ENCODE data around the gene HLA-E. TPM values are rescaled to one million over a fixed set of nuclear protein-coding genes. Genes with fewer than 3 reads are reported as not detected.
A peak's percentile ranks its signal among the peaks of the same experiment; 100 is the strongest.

Gene HLA-E
- total and polyA plus RNA-seq, 9 donors = 181 to 614 (median 244) TPM

DNA sequence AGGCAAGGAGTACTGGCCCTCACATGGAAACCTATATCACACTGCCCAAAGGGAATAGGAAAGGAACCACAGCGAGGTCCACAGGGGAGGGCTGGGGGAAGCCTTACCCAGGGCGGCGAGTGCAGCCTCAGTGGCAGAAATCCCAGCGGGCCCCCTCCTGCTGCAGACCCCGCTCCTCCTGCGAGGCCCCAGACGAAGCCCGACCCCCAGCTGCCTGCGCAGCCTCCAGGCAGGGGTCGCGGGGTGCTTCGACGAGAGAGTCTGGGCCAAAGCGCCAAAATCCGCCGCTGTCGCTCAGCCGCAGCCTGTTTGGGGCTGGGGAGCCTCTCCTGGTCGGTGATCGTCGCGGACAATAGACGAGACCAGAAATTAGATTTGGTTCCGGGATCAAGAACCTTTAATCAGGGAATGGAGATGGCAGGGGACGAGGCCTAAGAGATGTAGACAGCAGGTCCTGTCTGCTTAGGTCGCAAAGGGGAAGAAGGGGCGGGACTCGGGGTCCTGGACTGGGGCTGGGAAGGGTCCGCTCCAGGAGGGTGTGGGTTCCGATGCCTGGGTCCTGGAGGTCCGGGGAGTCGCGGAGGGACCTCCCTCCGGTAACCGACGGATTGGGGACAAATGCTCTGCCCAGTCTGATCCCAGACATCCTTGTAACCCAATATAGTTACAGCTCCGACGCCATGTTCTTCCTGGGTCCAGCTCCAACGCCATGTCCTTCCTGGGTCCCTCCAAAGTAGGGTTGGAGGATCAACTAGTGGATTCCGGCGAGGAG, 36.4 kb upstream of the HLA-E start:
- Histone ChIP-seq H3K9me3 (no peaks in the 10 kb centered on the region), H3K4me1 (ENCODE audit: insufficient read depth) (no peaks in the 10 kb centered on the region), H3K27me3 (no peaks in the 10 kb centered on the region), H3K4me3 (no peak overlapping the region), H3K27ac (no peak overlapping the region), H3K36me3 (no peaks in the 10 kb centered on the region)
- TF ChIP-seq, protein P1, sequence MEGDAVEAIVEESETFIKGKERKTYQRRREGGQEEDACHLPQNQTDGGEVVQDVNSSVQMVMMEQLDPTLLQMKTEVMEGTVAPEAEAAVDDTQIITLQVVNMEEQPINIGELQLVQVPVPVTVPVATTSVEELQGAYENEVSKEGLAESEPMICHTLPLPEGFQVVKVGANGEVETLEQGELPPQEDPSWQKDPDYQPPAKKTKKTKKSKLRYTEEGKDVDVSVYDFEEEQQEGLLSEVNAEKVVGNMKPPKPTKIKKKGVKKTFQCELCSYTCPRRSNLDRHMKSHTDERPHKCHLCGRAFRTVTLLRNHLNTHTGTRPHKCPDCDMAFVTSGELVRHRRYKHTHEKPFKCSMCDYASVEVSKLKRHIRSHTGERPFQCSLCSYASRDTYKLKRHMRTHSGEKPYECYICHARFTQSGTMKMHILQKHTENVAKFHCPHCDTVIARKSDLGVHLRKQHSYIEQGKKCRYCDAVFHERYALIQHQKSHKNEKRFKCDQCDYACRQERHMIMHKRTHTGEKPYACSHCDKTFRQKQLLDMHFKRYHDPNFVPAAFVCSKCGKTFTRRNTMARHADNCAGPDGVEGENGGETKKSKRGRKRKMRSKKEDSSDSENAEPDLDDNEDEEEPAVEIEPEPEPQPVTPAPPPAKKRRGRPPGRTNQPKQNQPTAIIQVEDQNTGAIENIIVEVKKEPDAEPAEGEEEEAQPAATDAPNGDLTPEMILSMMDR (IDR thresholded peaks at IDR 0.05) = no peak
- no peak for TF ChIP-seq EP300 (IDR thresholded peaks at IDR 0.05)
- TF ChIP-seq POLR2A (IDR thresholded peaks at IDR 0.05) = no peak
- 44 to 56% (median 44%) methylated on average over 41 of the region's 41 CpGs for WGBS, 3 donors
- no peak for DNase-seq
- intact Hi-C loops (cut with DNase I) = no loop called here

DNA sequence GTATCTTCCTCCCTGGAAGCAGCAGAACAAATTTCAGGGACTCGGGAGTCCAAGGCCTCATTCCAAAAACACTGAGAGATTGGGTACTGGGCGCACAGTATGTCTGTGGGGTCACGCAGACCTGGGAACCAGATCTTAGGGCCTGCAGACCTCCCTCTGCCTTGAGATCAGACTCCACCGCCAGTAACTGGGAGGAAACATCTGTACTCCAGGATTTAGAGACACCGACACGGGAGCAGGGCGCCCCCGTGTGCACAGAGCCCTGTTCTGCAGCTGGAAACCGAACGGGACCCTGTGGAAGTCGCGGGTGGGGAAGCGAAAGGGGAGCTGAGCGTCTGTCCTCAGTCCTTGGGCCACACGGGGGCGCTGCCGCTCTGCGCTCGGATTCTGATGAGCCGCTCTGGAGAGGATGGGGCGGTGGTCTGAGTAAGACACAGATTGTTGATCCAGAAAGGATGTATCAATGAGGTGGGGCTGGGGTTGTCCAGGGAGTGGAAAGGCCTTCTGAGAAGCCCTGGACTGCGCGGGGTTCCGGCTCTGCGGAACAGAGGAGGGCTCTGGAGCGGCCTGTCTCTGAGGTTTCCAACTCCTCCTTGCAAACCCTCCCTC, 35.7 kb upstream of the HLA-E start:
- H3K4me3 ChIP-seq = no peak overlapping the region
- no peaks in the 10 kb centered on the region for H3K4me1 ChIP-seq (ENCODE audit: insufficient read depth)
- TF ChIP-seq EP300 (IDR thresholded peaks at IDR 0.05) (no peak), POLR2A (IDR thresholded peaks at IDR 0.05) (no peak)
- TF ChIP-seq, protein P1 (IDR thresholded peaks at IDR 0.05) = peak; percentile 16 to 54 (median 46)
- H3K36me3 ChIP-seq = no peaks in the 10 kb centered on the region
- H3K27ac ChIP-seq = no peak overlapping the region
- no peaks in the 10 kb centered on the region for H3K9me3 ChIP-seq
- 4 to 7% (median 5%) methylated on average over 21 to 26 of the region's 26 CpGs for WGBS, 3 donors
- H3K27me3 ChIP-seq = no peaks in the 10 kb centered on the region
- intact Hi-C loops (cut with DNase I) = no loop called here
- peak; percentile 41 to 89 (median 78) for DNase-seq

DNA sequence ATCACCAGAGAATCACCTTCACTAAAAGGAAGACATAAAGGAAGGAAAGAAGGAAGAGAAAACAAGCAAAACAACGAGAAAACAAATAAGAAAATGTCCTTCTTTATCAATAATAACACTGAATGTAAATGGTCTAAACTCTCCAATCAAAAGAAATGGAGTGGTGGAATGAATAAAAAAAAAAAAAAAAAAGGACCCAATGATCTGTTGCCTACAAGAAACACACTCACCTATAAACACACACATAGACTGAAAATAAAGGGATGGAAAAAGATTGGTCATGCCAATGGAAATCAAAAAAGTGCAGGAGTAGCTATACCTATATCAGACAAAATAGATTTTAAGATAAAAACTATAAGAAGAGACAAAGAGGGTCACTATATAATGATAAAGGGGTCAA, 30.2 kb upstream of the HLA-E start:
- Histone ChIP-seq H3K4me1 (ENCODE audit: insufficient read depth) (peaks cover 3% of the 10 kb centered on the region), H3K4me3 (no peak overlapping the region), H3K27ac (no peak overlapping the region), H3K9me3 (no peaks in the 10 kb centered on the region), H3K36me3 (no peaks in the 10 kb centered on the region), H3K27me3 (peaks cover 9% of the 10 kb centered on the region)
- WGBS, 3 donors = 21 to 45% (median 31%) methylated on average over 1 of the region's 1 CpG
- intact Hi-C loops (cut with DNase I) = no loop called here
- TF ChIP-seq EP300 (IDR thresholded peaks at IDR 0.05) = no peak
- TF ChIP-seq, protein P1 (IDR thresholded peaks at IDR 0.05) = no peak
- no peak for TF ChIP-seq POLR2A (IDR thresholded peaks at IDR 0.05)
- DNase-seq = no peak

DNA sequence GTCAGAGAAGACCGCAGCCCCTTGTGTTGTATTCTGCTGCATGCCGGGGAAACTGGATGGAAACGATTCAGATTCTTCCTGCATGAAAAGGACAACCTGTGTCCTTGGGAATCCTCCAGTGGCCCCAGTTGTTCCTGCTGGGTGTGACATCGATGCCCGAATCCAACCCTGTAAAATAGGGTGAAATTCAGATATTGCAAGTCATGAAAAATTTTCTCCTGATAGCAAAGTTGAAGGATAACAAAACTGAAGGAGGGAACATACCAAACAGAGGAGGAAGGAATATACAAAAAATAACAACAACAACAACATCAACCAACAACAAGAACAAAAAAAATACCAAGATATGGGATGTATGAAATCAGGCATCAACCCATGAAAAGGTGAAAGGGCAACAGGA, 28.3 kb upstream of the HLA-E start:
- TF ChIP-seq, protein P1 (IDR thresholded peaks at IDR 0.05) = no peak
- TF ChIP-seq POLR2A (IDR thresholded peaks at IDR 0.05) (no peak), EP300 (IDR thresholded peaks at IDR 0.05) (no peak)
- intact Hi-C loops (cut with DNase I) = no loop called here
- Histone ChIP-seq H3K36me3 (no peaks in the 10 kb centered on the region), H3K4me1 (ENCODE audit: insufficient read depth) (peaks cover 5% of the 10 kb centered on the region), H3K27ac (no peak overlapping the region), H3K27me3 (peaks cover 9% of the 10 kb centered on the region), H3K4me3 (no peak overlapping the region), H3K9me3 (no peaks in the 10 kb centered on the region)
- WGBS, 3 donors = 63 to 78% (median 73%) methylated on average over 5 of the region's 5 CpGs
- no peak for DNase-seq
